IPS-15b (cell line): ENCODE data around the gene PRSS33.

Experiments
- H3K27me3 ChIP-seq: one replicate; pipeline ENCODE4 v1.6.1; 2013; ENCODE audit warnings: low read length; ENCODE audit not compliant: control insufficient read depth, insufficient read depth
- H3K36me3 ChIP-seq: one replicate; pipeline ENCODE4 v1.6.1; 2013; ENCODE audit warnings: low read length; ENCODE audit not compliant: control insufficient read depth, insufficient read depth
- H3K4me1 ChIP-seq: one replicate; pipeline ENCODE4 v1.6.1; 2013; ENCODE audit warnings: mild to moderate bottlenecking, low read length; ENCODE audit not compliant: control insufficient read depth, insufficient read depth
- H3K4me3 ChIP-seq: one replicate; pipeline ENCODE4 v1.5.1; 2013; ENCODE audit warnings: low read depth, low read length
- H3K9ac ChIP-seq: one replicate; pipeline ENCODE4 v1.6.1; 2013; ENCODE audit warnings: low read depth, mild to moderate bottlenecking, low read length
- H3K9me3 ChIP-seq: one replicate; pipeline ENCODE4 v1.6.1; 2013; ENCODE audit warnings: mild to moderate bottlenecking, low read length; ENCODE audit not compliant: control insufficient read depth, insufficient read depth

The PRSS33 gene

DNA sequence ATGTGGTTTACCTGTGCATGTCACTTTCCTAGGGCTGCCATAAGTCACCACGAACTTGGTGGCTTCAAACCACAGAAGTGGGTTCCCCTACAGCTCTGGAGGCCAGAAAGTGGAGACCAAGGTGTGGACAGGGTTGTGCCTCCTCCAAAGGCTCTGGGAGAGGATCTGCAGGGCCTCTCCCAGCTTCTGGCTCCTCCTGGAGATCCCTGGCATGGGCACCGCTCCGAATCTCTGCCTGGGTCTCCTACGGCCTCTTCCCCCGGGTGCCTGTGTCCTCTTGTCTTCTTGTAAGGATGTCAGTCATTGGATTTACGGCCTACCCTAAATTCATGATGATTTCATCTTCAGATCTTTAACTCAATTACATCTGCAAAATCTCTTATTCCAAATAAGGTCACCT lies 37.4 kb downstream of the PRSS33 start:
- peaks cover 5% of the 10 kb centered on the region for H3K4me1 ChIP-seq
- no peak overlapping the region for H3K4me3 ChIP-seq
- no peaks in the 10 kb centered on the region for H3K9me3 ChIP-seq
- no peaks in the 10 kb centered on the region for H3K27me3 ChIP-seq
- no peak overlapping the region for H3K9ac ChIP-seq
- H3K36me3 ChIP-seq = peaks cover 2% of the 10 kb centered on the region

DNA sequence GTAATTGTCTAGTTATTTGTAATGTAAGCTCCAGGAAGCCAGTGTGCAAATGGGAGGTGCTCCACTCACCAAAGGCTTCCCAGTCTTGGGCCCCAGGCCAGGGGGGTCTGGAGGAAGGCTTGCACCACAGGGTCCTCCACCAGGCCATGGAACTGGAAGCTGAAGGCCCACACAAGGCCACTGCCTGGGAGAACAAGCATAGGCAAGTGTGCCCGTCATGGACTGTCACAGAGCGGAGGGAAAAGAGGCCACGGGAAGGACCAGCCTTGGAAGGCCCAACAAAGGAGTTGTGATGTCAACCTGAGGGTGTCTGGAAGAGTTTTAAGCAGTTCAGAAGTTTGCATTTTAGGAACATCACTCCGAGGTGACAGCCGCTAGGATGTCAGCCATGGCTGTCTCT lies 37.9 kb downstream of the PRSS33 start:
- H3K9ac ChIP-seq = no peak overlapping the region
- no peak overlapping the region for H3K4me3 ChIP-seq
- H3K36me3 ChIP-seq = peaks cover 2% of the 10 kb centered on the region
- H3K27me3 ChIP-seq = no peaks in the 10 kb centered on the region
- H3K4me1 ChIP-seq = peaks cover under 1% of the 10 kb centered on the region
- H3K9me3 ChIP-seq = no peaks in the 10 kb centered on the region

DNA sequence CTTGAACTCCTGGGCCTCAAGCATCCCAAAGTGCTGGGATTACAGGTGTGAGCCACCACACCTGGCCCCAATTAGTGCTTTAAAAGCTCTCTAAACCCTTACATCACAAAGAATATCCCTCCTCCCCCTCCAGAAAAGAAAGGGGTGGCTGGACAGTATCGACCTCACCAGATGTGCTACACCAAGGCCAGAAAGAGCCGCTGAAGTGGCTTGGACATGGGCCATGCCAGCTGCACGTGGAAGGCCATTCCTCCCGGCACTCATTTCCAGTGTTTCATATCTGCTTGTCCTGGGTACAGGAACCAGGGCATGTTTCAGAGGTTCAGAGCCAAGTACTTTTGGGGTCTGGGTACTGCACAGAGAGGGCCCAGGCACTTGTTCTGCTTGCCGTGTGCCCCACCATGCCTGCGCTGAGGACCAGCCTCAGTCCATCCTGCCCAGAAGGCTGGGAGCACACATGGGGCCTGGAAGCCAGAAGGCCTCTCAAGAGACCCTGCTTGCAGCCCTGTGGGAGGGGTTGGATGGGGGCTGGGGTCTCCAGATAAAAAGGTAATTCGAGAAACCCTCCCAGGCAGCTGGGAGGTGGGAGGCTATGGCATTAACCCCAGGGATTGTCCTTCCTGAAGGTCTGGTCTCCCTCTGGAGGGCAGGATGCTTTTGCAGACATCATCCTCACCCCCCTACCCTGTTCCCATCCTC lies 38.5 kb downstream of the PRSS33 start:
- Histone ChIP-seq H3K36me3 (peaks cover 2% of the 10 kb centered on the region), H3K4me3 (no peak overlapping the region), H3K4me1 (no peaks in the 10 kb centered on the region), H3K9ac (no peak overlapping the region), H3K9me3 (no peaks in the 10 kb centered on the region), H3K27me3 (no peaks in the 10 kb centered on the region)

DNA sequence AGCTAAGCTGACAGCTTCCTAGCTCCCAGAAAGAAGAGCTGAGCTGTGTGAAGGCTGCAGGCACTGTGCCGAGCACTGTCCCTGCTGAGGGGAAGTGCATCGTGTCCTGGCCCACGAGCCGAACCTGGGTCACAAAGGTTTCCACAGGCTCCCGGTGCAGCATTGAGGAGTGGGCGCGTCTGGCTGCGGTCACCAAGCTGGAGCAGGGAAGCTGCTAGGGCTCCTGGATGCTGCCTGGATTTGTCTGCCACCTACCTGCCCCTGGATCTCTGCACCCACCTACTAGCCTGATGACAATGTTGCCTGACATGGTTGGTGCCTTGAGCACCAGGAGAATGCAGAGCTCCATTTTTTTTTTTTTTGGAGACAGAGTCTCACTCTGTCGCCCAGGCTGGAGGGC lies 41.4 kb downstream of the PRSS33 start:
- Histone ChIP-seq H3K36me3 (peaks cover 2% of the 10 kb centered on the region), H3K4me1 (no peaks in the 10 kb centered on the region), H3K9ac (no peak overlapping the region), H3K4me3 (no peak overlapping the region), H3K27me3 (no peaks in the 10 kb centered on the region), H3K9me3 (no peaks in the 10 kb centered on the region)

DNA sequence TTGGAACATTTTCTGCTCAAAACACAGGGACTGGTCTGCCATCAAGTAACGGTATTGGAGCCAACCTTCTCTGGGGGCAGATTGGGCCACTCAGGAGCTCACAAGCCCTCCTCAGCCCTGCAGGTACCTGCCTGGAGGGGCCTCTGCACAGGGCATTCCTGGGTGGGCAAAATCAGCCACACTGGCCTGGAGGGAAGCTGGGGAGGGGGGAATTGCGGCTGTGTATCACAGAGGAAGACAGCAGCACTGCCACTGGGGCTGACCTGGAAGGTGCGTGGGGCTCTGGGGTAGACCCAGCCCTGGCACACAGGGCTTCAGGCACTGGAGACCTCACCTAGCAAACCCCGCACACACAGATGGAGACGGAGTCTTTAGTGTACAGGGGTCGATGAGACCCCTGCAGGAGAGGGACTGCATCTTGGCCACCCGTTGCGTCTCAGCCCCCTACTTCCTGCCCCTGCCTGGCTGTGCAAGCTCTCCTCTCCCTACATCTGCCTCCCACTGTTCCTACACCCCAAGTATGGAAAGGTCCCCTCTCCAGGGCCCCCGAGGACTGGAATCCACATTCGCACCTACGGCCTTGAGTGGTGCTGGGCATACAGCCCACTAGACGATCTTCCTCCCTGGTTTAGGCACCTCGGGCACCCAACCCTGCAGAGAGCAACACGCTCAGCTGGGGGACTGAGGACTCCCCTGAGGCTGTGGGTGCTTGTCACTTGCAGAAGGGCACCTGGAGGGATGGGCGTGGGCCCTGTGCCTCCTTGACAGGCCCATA lies 42.1 kb downstream of the PRSS33 start:
- H3K4me3 ChIP-seq = no peak overlapping the region
- H3K9ac ChIP-seq = no peak overlapping the region
- H3K27me3 ChIP-seq = no peaks in the 10 kb centered on the region
- no peaks in the 10 kb centered on the region for H3K9me3 ChIP-seq
- peaks cover 2% of the 10 kb centered on the region for H3K36me3 ChIP-seq
- no peaks in the 10 kb centered on the region for H3K4me1 ChIP-seq

DNA sequence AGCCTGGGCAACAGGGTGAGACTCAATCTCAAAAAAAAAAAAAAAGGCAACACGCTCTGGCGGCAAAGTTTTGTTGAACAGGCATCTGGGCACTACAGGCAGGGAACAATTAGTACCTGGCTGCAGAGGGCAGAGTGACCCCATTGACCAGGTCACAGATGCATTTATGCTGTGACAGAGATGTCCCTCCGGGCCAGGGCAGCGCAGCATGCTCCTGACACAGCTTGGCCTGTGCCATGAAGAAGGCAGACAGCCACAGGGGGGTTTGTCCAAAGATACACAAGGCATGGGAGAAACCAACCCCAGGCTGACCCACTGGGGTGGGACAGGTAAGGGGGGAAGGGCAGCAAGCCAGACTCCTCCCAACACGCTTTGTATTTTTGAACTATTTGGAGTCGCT lies 42.6 kb downstream of the PRSS33 start:
- Histone ChIP-seq H3K36me3 (peaks cover 2% of the 10 kb centered on the region), H3K27me3 (no peaks in the 10 kb centered on the region), H3K4me1 (no peaks in the 10 kb centered on the region), H3K4me3 (no peak overlapping the region), H3K9me3 (no peaks in the 10 kb centered on the region), H3K9ac (no peak overlapping the region)

DNA sequence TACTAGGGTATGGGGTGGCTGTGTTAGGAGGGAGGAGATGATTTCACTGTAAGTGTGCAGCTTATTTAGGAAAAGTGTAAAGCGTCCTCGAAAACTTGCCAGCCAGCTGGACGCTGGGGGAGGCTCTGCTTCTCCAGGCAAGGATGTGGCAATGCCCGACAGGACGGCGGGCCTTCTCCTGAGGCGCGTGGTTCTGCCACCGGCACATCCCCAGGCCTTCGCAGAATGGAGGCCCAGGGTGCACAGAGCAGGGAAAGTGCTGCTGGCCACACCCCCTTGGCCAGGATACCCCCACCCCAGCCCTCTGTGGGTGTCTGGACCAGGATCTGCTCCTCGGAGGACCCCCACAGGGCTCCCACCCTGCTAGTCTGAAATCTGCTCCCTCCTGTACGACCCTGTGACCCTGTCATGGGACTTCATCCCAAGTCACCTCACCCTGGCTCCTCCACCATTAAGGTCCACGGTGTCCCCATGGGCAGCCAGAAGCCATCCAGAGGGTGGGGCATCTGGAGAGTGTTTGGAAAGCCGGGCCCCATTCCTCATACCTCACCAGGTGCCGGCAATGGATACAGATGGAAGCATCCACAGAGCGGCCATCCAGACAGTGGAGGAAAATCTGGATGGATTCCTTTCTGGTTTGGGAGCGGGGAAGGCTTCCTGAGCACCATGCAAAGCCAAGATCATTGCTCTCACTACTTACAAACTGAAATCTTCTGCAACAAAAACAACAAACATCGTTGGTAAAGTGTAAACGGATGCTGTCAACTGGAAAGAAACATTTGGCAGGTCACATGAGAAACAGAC lies 44.2 kb downstream of the PRSS33 start:
- H3K4me3 ChIP-seq = no peak overlapping the region
- no peaks in the 10 kb centered on the region for H3K36me3 ChIP-seq
- H3K9me3 ChIP-seq = no peaks in the 10 kb centered on the region
- no peak overlapping the region for H3K9ac ChIP-seq
- no peaks in the 10 kb centered on the region for H3K4me1 ChIP-seq
- H3K27me3 ChIP-seq = no peaks in the 10 kb centered on the region

DNA sequence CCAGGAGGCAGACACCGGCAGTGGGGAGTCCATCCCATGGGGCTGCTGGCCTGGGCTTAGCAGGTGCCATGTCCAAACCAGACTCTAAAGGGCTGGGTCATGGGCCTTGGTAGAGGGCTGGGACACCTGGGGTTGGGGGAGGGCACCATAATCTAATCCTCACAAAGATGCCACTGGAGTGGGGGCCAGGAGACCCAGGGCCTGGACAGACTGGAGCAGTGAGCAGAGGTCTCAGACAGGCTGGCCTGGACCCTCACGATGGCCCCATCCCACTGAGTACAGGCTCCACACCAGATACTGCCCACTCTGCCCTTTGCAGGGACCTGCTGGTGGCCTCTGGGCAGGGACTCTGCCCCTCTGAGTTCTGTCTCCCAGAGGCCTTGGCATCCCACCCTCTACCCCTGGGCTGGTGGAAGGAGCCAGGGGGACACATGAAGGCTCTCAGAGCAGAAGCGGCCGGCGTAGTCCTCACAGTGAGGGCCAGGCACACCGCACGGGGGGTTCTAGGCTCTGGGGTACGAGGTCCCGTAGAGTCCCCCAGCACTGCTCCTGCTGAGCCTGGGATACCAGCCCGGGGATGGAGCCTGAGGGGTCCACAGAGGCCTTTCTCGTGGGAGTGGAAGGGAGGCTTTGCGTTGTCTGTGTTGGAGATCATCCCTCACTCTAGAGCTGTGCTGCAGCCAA lies 44.9 kb downstream of the PRSS33 start:
- Histone ChIP-seq H3K36me3 (no peaks in the 10 kb centered on the region), H3K9ac (no peak overlapping the region), H3K4me3 (no peak overlapping the region), H3K27me3 (no peaks in the 10 kb centered on the region), H3K9me3 (no peaks in the 10 kb centered on the region), H3K4me1 (no peaks in the 10 kb centered on the region)

DNA sequence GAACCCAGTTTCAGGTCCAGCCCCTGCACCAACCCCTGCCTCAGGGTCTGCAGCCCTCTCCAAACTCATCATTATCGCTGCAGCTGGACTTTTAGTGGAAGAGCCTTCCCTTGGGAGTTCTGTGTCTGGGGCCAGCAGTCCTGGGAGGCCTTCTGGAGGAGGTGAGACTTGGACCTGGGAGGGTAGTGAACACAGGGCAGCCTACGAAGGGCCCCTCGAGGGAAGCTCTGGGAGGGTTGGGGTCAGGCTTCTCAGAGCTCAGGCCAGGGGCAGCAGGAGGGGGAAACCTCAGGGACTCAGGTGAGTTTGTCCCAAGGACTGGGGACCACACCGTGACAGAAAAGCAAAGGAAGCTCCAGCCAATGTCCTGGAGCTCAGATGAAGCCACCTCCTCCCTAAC lies 46.2 kb downstream of the PRSS33 start:
- Histone ChIP-seq H3K9ac (no peak overlapping the region), H3K27me3 (no peaks in the 10 kb centered on the region), H3K9me3 (no peaks in the 10 kb centered on the region), H3K36me3 (no peaks in the 10 kb centered on the region), H3K4me3 (no peak overlapping the region), H3K4me1 (no peaks in the 10 kb centered on the region)

DNA sequence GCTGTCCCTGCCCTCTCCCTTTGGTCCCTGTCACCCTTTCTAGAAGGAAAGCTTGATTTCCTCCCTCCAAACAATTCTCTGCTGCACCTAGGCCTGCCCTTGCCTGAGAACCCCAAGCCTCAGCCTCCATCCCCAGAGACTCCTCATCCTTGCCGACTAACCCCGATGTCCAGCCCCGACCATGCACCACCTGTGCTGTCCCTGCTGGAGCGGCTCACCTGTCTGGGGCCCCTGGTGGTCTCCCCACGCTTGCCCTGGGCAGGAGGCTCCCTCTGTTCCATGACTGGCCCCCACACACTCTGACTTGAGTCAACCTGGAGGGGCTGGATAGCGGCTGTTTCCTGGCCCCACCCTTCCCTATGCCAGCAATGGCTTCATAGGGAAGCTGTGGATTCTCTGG lies 46.9 kb downstream of the PRSS33 start:
- H3K9me3 ChIP-seq = no peaks in the 10 kb centered on the region
- no peak overlapping the region for H3K9ac ChIP-seq
- no peaks in the 10 kb centered on the region for H3K27me3 ChIP-seq
- H3K4me3 ChIP-seq = no peak overlapping the region
- H3K36me3 ChIP-seq = no peaks in the 10 kb centered on the region
- no peaks in the 10 kb centered on the region for H3K4me1 ChIP-seq

DNA sequence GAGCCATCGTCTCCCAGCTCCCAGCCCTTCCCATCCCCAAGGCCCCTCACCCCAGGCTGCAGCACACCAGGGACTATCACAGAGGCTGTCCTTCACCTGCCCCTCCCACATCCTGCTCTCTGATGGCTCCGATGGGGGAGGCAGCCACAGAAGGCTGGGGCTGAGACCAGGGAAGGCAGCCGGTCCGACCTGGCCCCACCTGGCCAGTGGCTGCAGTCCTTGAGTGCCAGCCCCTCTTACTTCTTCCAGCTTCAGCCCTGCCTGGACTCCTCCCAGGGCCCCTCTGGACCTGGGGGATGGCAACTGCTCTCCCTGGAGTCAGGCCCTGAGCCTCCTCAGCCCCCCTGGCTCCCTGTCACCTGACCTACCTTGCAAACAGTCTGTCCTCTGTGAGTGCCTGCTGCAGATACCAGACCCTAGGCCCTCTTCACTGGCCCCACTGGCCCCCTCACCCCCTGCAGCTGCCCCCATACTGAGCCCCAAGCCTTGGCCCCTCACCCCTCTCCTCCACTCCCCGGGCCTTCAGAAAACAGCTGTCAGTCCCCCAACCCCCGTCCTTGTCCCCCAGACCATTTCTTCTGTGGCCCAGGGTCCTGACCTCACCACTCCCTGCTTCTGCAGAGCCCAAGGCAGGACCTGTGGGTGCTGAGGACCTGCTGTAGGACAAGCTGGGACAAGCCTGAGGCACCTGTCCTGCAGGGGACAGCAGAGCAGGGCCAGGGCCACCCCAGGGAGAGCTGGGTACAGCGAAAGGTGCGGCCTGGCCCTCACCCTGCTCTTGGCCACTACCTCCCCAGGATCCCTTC lies 47.5 kb downstream of the PRSS33 start:
- Histone ChIP-seq H3K27me3 (no peaks in the 10 kb centered on the region), H3K4me1 (no peaks in the 10 kb centered on the region), H3K9me3 (no peaks in the 10 kb centered on the region), H3K9ac (no peak overlapping the region), H3K4me3 (no peak overlapping the region), H3K36me3 (no peaks in the 10 kb centered on the region)
